WI38 (cell line): Measurements from ENCODE around the gene TP53INP2.

Experiments used
- H3K4me3 ChIP-seq: 2 replicates; pipeline ENCODE4 v1.5.1; 2011; ENCODE audit warnings: low read depth, mild to moderate bottlenecking, control low read depth, low read length
- CTCF ChIP-seq: IDR thresholded peaks from 2 replicates; pipeline ENCODE4 v1.5.1; 2012; ENCODE audit warnings: low read depth, mild to moderate bottlenecking, control low read depth, low read length

TP53INP2 gene

GRCh38 chr20:34706912-34707784, 3.0 kb downstream of the TP53INP2 start:
- no peak for TF ChIP-seq CTCF
- no peak overlapping the region for H3K4me3 ChIP-seq

GRCh38 chr20:34708621-34709043, 4.5 kb downstream of the TP53INP2 start:
- peak; percentile 53 for TF ChIP-seq CTCF
- peak overlapping the region; percentile 57 for H3K4me3 ChIP-seq

- H3K4me3 ChIP-seq: peak overlapping the region; percentile 57
- no peak for TF ChIP-seq CTCF
These were observed 5.1 kb downstream of the TP53INP2 start for GRCh38 chr20:34709044-34709830.

GRCh38 chr20:34709831-34710567, 5.9 kb downstream of the TP53INP2 start:
- peak overlapping the region; percentile 57 for H3K4me3 ChIP-seq
- no peak for TF ChIP-seq CTCF

- TF ChIP-seq CTCF: no peak
- peak overlapping the region; percentile 34; the same call in 1 of the 2 replicates for H3K4me3 ChIP-seq
These were observed 6.4 kb downstream of the TP53INP2 start for GRCh38 chr20:34710568-34710839.

DNA sequence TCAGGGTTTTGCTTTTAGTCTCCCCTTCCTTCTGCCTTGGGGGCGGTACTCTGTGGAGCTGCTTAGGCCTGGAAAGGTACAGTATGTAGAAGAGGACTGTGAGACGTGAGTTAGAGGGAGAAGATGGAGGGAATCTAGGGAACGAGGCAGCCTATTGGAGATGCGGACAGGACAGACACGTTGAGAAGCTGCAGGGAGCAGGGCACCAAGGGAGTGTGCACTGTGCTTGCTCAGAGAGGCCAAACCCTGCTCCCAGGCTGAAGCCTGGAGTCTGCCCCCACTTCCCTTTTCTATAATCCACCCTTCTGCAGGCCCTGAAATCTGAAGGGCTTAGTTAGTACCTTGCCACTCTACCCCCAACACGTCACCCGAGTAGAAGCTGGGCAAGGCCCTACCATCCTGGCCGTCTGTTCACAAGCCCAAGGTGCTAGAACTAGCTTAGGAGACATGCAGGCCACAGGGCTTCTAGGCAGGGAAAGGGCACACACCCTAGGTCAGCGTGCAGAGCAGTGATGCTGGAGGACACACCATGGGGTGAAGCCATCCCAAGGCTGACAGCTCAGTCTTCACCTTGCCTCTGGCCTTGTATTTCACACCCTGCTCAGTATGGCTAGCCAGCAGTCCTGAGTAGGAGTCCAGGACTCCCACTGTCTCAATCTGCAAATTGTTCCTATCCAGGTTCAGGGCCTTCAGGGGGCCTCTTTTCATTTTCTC, 6.9 kb downstream of the TP53INP2 start:
- no peak overlapping the region for H3K4me3 ChIP-seq
- TF ChIP-seq CTCF: no peak
